Gastroesophageal sphincter (tissue), 3 donors: ENCODE data around the gene FAM184B.

Source experiments
- CTCF ChIP-seq, 4 experiments: fragments of 200-600 bp in 2 of 4; fragments of 450-650 bp in 2 of 4; sonication (generic) in 1 of 4; IDR thresholded peaks; one replicate each; pipeline ENCODE4 v1.5.1; 2017 to 2019; ENCODE audit warnings: antibody characterized with exemption in 4 of 4, mild to moderate bottlenecking in 2 of 4, moderate library complexity in 2 of 4
- POLR2A ChIP-seq, 2 donors: fragments of 450-650 bp; IDR thresholded peaks; one replicate each; pipeline ENCODE4 v1.6.1; 2017; ENCODE audit warnings: antibody characterized with exemption in 2 of 2, mild to moderate bottlenecking in 2 of 2, moderate library complexity in 1 of 2

- TF ChIP-seq CTCF (IDR thresholded peaks at IDR 0.05) (no peak), POLR2A (IDR thresholded peaks at IDR 0.05) (no peak)
These were observed 20.4 kb downstream of the FAM184B start for GRCh38 chr4:17761062-17761461.
